ENCODE data around the gene HPCAL4.

HPCAL4 gene

DNA sequence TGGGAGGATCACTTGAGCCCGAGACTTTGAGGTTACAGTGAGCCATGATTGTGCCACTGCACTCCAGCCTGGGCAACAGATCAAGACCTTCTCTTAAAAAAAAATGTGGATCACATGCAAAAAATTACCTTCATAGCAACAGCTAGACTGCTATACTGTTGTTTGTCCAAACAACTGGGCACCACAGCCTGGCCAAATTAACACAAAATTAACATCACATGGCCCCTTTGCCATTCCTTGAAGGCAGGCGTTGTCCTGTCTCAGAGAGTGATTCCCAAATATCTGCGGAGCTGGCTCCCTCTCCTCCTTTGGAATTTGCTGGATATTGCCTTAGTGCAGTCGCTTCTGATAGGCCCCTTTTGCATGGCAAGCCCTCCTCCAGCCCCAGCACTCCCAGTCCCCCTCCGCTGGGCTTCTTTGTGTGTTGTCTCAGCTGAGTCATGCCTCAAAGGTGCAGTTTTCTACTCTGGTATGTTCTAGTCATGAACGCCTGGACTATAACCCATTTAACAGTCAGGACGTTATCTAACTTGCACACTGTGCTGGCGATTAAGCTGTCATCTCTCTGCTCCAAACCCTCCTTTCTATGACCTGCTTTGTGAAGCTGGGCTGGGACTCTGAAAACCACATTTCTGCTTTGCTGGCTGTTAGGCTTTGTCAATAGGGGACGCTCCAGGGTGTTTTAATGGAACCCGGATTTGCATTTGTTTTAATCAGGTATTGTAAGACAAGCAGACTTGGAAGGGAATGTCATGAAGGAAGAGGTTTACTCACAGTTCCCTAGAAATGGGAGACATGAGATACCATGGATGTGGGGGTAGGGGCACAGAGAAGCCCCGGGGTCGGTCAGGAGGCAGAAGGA lies 20.1 kb upstream of the HPCAL4 start (continued):
- no peak for TF ChIP-seq ZNF24 (tag by site-specific recombination; IDR thresholded peaks at IDR 0.05)
- TF ChIP-seq TCF7L2 (IDR thresholded peaks at IDR 0.05; ENCODE audit: borderline replicate concordance, low read depth, low read length) = no peak

DNA sequence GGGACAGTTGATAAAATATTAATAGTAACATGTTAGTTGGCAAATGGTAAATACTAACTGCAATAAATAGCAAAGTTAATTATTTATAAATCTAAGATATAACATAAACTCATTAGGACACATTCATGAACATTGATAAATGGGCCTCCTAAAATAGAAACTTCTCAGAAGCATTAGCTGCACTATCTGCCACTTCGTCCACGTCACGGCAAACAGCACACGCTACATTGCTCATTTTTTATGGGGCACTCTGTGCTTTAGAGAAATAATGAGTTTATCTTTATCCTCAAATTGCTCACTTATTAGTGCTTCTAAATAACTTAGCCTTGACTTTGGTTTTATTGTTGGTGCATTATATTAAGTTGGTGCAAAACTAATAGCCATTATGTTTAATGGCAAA lies 16.3 kb upstream of the HPCAL4 start:
- CTCF ChIA-PET = interaction anchor here (1.6 kb wide), 1 partner anchor 12 kb away, joined by 6 read pairs; no protein-coding TSS in a partner anchor

DNA sequence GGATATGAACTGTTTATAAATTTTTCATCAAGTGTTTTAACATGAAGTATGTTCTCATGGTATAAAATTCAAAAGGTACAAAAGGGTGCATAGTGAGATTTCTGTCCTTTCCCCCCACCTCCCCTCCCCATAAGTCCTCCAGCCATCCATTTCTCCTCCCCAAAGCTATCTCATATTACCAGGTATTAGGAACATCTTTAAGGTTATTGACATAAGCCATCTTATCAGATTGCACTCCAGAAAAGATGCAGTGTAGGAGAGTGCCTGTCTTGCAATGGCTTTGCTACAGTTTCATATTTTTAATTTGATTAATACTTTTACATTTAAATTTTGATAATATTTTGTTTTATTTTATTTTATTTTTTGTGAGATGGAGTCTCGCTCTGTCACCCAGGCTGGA lies 13.5 kb upstream of the HPCAL4 start:
- H3K36me3 ChIP-seq (ENCODE audit: control insufficient read depth in 2 of 2, insufficient read depth in 1 of 2, low read length in 2 of 2) = no peaks in the 10 kb centered on the region
- no peaks in the 10 kb centered on the region for H3K4me1 ChIP-seq (ENCODE audit: control insufficient read depth, insufficient read depth, low read length)
- H3K27ac ChIP-seq (ENCODE audit: extremely low read depth, low read depth, low read length) = no peak overlapping the region
- ChIA-PET CTCF (interaction anchor here (0.6 to 3.9 kb wide), 5 partner anchors 11 to 1342 kb away, joined by 3 to 41 read pairs (median 4); no protein-coding TSS in a partner anchor), POLR2A (no interaction called here)
- no peaks in the 10 kb centered on the region for H3K9me3 ChIP-seq (ENCODE audit: control insufficient read depth, insufficient read depth, low read depth, low read length)
- no peak overlapping the region for H3K4me3 ChIP-seq (ENCODE audit: low read depth, low read length)
- TF ChIP-seq, protein P1, sequence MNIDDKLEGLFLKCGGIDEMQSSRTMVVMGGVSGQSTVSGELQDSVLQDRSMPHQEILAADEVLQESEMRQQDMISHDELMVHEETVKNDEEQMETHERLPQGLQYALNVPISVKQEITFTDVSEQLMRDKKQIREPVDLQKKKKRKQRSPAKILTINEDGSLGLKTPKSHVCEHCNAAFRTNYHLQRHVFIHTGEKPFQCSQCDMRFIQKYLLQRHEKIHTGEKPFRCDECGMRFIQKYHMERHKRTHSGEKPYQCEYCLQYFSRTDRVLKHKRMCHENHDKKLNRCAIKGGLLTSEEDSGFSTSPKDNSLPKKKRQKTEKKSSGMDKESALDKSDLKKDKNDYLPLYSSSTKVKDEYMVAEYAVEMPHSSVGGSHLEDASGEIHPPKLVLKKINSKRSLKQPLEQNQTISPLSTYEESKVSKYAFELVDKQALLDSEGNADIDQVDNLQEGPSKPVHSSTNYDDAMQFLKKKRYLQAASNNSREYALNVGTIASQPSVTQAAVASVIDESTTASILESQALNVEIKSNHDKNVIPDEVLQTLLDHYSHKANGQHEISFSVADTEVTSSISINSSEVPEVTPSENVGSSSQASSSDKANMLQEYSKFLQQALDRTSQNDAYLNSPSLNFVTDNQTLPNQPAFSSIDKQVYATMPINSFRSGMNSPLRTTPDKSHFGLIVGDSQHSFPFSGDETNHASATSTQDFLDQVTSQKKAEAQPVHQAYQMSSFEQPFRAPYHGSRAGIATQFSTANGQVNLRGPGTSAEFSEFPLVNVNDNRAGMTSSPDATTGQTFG (tag by site-specific recombination; IDR thresholded peaks at IDR 0.05; ENCODE audit: borderline replicate concordance) = no peak
- TF ChIP-seq ZNF792 (tag by site-specific recombination; IDR thresholded peaks at IDR 0.05) (no peak), ZNF549 (tag by site-specific recombination; IDR thresholded peaks at IDR 0.05) (no peak), ZNF248 (tag by site-specific recombination; IDR thresholded peaks at IDR 0.05) (no peak)

More for the DNA sequence above, 16.3 kb upstream of the HPCAL4 start:
- Histone ChIP-seq H3K4me3 (ENCODE audit: low read depth, low read length) (no peak overlapping the region), H3K27ac (ENCODE audit: extremely low read depth, low read depth, low read length) (no peak overlapping the region), H3K4me1 (ENCODE audit: control insufficient read depth, insufficient read depth, low read length) (no peaks in the 10 kb centered on the region), H3K9me3 (ENCODE audit: control insufficient read depth, insufficient read depth, low read depth, low read length) (no peaks in the 10 kb centered on the region), H3K36me3 (ENCODE audit: control insufficient read depth in 2 of 2, insufficient read depth in 1 of 2, low read length in 2 of 2) (no peaks in the 10 kb centered on the region)
- TF ChIP-seq ZNF202 (tag by site-specific recombination; IDR thresholded peaks at IDR 0.05; ENCODE audit: borderline replicate concordance) (no peak), MZF1 (tag by site-specific recombination; IDR thresholded peaks at IDR 0.05; ENCODE audit: borderline replicate concordance) (no peak), ZNF221 (tag by site-specific recombination; IDR thresholded peaks at IDR 0.05; ENCODE audit: borderline replicate concordance) (no peak), ZNF354C (tag by site-specific recombination; IDR thresholded peaks at IDR 0.05; ENCODE audit: borderline replicate concordance, low read depth) (no peak), ZFP69B (tag by site-specific recombination; IDR thresholded peaks at IDR 0.05) (no peak), ZNF555 (tag by site-specific recombination; conservative IDR thresholded peaks at IDR 0.05) (no peak), HOXD13 (CRISPR knock-in tag; IDR thresholded peaks at IDR 0.05; ENCODE audit: borderline replicate concordance) (no peak), ZNF621 (tag by site-specific recombination; IDR thresholded peaks at IDR 0.05) (no peak), ZNF549 (tag by site-specific recombination; IDR thresholded peaks at IDR 0.05) (no peak), ZNF76 (tag by site-specific recombination; IDR thresholded peaks at IDR 0.05; ENCODE audit: borderline replicate concordance, low read depth) (no peak), KLF1 (tag by site-specific recombination; IDR thresholded peaks at IDR 0.05) (no peak), ZNF146 (tag by site-specific recombination; IDR thresholded peaks at IDR 0.05) (no peak), ZSCAN16 (tag by site-specific recombination; IDR thresholded peaks at IDR 0.05) (no peak), ZNF223 (tag by site-specific recombination; IDR thresholded peaks at IDR 0.05) (no peak), ZNF600 (tag by site-specific recombination; IDR thresholded peaks at IDR 0.05) (no peak), ZNF292 (tag by site-specific recombination; IDR thresholded peaks at IDR 0.05; ENCODE audit: borderline replicate concordance, low read depth) (no peak), ZNF670 (tag by site-specific recombination; IDR thresholded peaks at IDR 0.05; ENCODE audit: low read depth) (no peak)
- TF ChIP-seq, protein P2, sequence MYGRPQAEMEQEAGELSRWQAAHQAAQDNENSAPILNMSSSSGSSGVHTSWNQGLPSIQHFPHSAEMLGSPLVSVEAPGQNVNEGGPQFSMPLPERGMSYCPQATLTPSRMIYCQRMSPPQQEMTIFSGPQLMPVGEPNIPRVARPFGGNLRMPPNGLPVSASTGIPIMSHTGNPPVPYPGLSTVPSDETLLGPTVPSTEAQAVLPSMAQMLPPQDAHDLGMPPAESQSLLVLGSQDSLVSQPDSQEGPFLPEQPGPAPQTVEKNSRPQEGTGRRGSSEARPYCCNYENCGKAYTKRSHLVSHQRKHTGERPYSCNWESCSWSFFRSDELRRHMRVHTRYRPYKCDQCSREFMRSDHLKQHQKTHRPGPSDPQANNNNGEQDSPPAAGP (tag by site-specific recombination; IDR thresholded peaks at IDR 0.05) = no peak
- TF ChIP-seq, protein P3, sequence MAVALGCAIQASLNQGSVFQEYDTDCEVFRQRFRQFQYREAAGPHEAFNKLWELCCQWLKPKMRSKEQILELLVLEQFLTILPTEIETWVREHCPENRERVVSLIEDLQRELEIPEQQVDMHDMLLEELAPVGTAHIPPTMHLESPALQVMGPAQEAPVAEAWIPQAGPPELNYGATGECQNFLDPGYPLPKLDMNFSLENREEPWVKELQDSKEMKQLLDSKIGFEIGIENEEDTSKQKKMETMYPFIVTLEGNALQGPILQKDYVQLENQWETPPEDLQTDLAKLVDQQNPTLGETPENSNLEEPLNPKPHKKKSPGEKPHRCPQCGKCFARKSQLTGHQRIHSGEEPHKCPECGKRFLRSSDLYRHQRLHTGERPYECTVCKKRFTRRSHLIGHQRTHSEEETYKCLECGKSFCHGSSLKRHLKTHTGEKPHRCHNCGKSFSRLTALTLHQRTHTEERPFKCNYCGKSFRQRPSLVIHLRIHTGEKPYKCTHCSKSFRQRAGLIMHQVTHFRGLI (tag by site-specific recombination; IDR thresholded peaks at IDR 0.05) = no peak
- TF ChIP-seq, protein P4, sequence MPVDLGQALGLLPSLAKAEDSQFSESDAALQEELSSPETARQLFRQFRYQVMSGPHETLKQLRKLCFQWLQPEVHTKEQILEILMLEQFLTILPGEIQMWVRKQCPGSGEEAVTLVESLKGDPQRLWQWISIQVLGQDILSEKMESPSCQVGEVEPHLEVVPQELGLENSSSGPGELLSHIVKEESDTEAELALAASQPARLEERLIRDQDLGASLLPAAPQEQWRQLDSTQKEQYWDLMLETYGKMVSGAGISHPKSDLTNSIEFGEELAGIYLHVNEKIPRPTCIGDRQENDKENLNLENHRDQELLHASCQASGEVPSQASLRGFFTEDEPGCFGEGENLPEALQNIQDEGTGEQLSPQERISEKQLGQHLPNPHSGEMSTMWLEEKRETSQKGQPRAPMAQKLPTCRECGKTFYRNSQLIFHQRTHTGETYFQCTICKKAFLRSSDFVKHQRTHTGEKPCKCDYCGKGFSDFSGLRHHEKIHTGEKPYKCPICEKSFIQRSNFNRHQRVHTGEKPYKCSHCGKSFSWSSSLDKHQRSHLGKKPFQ (tag by site-specific recombination; IDR thresholded peaks at IDR 0.05) = no peak
- POLR2A ChIA-PET = no interaction called here

Measured in HEK293 (cell line).